ENCODE results near the gene MYOT.
"Not testable (repeated sequence)": the region's sequence is repeated elsewhere in the genome, so short reads cannot be mapped to it uniquely, and the experiment has no call there.

The MYOT gene

DNA sequence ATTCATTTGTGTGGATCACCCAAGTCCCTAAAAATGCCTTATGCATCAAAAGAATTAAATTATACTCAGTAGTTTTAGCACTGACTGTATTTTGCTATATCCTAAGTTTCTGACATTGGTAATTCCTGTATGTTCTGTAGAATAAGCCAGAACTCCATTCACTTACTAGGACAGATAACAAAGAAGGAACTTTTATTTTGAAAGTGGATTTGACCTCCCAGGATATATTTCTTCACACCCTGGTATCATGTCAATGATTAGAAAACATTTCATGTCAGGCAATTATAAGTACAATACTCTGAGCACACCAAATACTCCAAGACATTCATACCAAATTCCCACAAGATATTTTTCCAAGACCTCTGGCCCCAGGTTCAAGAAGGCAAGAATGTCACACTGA is 28.7 kb upstream of the MYOT start:
- no peak for DNase-seq (ENCODE audit: low read depth)
- no peak for TF ChIP-seq MYC (IDR thresholded peaks at IDR 0.05; ENCODE audit: low read depth, low read length)
- TF ChIP-seq, protein P1, sequence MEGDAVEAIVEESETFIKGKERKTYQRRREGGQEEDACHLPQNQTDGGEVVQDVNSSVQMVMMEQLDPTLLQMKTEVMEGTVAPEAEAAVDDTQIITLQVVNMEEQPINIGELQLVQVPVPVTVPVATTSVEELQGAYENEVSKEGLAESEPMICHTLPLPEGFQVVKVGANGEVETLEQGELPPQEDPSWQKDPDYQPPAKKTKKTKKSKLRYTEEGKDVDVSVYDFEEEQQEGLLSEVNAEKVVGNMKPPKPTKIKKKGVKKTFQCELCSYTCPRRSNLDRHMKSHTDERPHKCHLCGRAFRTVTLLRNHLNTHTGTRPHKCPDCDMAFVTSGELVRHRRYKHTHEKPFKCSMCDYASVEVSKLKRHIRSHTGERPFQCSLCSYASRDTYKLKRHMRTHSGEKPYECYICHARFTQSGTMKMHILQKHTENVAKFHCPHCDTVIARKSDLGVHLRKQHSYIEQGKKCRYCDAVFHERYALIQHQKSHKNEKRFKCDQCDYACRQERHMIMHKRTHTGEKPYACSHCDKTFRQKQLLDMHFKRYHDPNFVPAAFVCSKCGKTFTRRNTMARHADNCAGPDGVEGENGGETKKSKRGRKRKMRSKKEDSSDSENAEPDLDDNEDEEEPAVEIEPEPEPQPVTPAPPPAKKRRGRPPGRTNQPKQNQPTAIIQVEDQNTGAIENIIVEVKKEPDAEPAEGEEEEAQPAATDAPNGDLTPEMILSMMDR (IDR thresholded peaks at IDR 0.05; ENCODE audit: low read depth, low read length): no peak
- no peak for TF ChIP-seq POLR2A (IDR thresholded peaks at IDR 0.05; ENCODE audit: extremely low read depth, insufficient read length)
- TF ChIP-seq, protein P2, sequence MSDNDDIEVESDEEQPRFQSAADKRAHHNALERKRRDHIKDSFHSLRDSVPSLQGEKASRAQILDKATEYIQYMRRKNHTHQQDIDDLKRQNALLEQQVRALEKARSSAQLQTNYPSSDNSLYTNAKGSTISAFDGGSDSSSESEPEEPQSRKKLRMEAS (IDR thresholded peaks at IDR 0.05; ENCODE audit: low read depth, low read length): no peak

DNA sequence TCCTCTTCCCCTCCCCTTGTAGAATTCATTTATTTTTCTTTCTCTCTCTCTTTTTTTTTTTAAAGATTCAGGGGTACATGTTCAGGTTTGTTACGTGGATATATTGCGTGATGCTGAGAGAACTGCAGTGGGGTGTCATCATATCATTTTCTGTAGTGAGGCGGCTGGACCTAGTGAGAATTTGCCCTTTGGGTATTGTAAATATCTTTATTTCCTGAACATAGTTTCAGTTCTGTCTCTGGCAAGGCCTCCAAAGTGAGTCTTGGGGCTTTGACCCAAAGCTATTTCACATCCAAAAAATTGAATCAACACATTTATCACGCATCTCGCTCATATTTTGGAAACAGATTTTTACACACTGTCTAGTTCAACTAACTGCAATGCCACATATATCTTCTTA is 25.4 kb upstream of the MYOT start:
- TF ChIP-seq MYC (IDR thresholded peaks at IDR 0.05; ENCODE audit: low read depth, low read length): no peak
- no peak for DNase-seq (ENCODE audit: low read depth)
- no peak overlapping the region for H3K4me3 ChIP-seq (ENCODE audit: low read depth, low read length)

More for the DNA sequence above, 28.7 kb upstream of the MYOT start:
- H3K4me3 ChIP-seq (ENCODE audit: low read depth, low read length): no peak overlapping the region

DNA sequence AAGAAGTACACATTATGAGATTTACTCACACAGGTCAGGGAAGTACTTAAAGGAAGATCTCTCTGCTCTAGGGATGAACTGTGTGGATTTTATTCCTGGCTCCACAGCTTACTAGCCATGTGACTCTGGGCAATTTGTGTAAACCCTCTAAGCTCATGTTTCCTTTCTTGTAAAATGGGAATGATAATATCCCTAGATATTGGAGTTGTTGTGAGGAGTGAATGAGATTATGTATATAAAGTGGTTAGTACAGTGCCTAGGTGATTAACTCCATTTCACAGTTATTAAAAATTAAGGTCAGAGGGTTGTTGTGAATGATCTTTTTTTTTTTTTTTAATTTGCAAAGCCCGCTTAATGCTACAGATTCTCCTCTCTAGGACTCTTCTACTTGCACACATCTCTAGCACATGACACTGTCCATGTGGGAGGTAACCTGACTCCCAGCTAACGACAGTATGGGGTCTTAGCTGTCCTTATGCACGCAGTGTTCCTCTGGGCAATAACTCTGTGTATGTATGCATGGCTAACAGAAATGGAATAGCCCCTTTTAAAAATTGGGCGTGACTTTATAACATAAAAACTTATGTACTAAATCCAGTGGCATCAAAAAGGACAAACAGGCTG is 23.9 kb upstream of the MYOT start:
- TF ChIP-seq, protein P2 (IDR thresholded peaks at IDR 0.05; ENCODE audit: low read depth, low read length): no peak
- TF ChIP-seq MYC (IDR thresholded peaks at IDR 0.05; ENCODE audit: low read depth, low read length) (no peak), POLR2A (IDR thresholded peaks at IDR 0.05; ENCODE audit: extremely low read depth, insufficient read length) (no peak)
- TF ChIP-seq, protein P1 (IDR thresholded peaks at IDR 0.05; ENCODE audit: low read depth, low read length): no peak
- no peak for DNase-seq (ENCODE audit: low read depth)
- H3K4me3 ChIP-seq (ENCODE audit: low read depth, low read length): no peak overlapping the region

DNA sequence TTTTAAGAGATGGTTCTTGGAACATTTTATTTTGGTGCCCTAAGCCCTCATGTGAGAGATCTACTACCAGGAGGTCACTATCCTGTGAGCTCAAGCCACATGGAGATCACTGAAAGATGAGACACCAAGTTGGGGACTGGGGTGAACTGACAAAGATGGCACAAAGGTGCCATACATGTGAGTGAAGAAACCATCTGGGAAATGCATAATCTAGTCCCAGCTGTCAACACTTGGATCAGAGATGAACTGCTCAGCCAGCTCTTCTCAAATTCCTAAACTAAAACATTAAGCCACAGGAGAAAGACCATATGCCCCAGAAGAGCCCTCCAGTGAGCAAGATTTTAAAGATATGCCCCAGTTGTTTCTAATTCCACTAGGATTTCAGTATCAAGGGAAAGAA is 22.2 kb upstream of the MYOT start:
- DNase-seq (ENCODE audit: low read depth): no peak
- H3K4me3 ChIP-seq (ENCODE audit: low read depth, low read length): no peak overlapping the region
- TF ChIP-seq, protein P2 (IDR thresholded peaks at IDR 0.05; ENCODE audit: low read depth, low read length): no peak
- no peak for TF ChIP-seq POLR2A (IDR thresholded peaks at IDR 0.05; ENCODE audit: extremely low read depth, insufficient read length)
- TF ChIP-seq, protein P1 (IDR thresholded peaks at IDR 0.05; ENCODE audit: low read depth, low read length): no peak
- no peak for TF ChIP-seq MYC (IDR thresholded peaks at IDR 0.05; ENCODE audit: low read depth, low read length)

DNA sequence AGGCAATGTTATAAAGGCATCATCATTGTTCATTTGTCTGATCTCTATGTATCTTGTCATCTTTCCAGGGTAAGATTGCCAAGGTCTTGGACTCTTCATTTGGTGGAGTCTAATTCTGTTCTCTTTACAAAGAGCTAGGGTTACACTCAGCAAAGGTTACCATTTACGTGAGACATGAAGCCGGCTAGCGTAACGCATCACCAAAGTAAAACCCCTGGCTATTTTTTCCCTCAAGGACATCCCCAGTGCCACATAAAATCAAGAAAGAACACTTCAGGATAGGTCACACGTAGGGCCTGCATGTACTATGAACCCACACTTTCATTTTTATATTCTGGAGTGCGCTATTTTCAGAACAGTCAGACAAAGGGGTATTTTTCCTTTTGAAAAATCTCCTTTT is 20.0 kb upstream of the MYOT start:
- no peak for TF ChIP-seq POLR2A (IDR thresholded peaks at IDR 0.05; ENCODE audit: extremely low read depth, insufficient read length)
- TF ChIP-seq, protein P2 (IDR thresholded peaks at IDR 0.05; ENCODE audit: low read depth, low read length): no peak
- no peak overlapping the region for H3K4me3 ChIP-seq (ENCODE audit: low read depth, low read length)
- DNase-seq (ENCODE audit: low read depth): no peak

DNA sequence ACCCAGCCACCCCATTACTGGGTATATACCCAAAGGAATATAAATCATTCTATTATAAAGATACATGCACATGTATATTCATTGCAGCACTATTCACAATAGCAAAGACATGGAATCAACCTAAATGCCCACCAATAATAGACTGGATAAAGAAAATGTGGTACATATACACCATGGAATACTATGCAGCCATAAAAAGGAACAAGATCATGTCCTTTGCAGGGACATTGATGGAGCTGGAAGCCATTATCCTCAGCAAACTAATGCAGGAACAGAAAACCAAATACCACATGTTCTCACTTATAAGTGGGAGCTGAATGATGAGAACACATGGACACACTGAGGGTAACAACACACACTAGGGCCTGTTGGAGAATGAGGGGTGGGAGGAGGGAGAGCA is 14.5 kb upstream of the MYOT start:
- not testable (repeated sequence) for DNase-seq (ENCODE audit: low read depth); H3K4me3 ChIP-seq (ENCODE audit: low read depth, low read length)

DNA sequence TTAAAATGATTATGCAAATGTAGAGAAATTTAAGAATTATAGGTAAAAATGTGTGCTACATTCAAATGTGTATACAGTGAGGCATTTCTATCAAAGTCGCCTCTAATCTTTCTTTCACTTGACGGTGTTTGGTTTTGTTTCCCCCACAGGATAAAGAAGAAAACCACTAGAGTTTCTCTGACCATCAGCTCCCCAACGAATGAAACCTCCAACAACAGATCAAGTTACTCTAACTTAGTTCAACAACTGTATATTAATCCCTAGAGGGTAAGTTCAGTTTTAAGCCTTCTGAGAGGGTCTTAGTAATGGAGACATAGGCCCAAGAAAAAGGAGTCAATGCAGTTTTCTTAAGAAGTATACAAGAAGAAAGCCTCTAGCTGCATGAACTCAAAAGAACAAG is 11.5 kb upstream of the MYOT start:
- no peak for TF ChIP-seq POLR2A (IDR thresholded peaks at IDR 0.05; ENCODE audit: extremely low read depth, insufficient read length)
- no peak for TF ChIP-seq MYC (IDR thresholded peaks at IDR 0.05; ENCODE audit: low read depth, low read length)
- TF ChIP-seq, protein P1 (IDR thresholded peaks at IDR 0.05; ENCODE audit: low read depth, low read length): no peak
- TF ChIP-seq, protein P2 (IDR thresholded peaks at IDR 0.05; ENCODE audit: low read depth, low read length): no peak
- H3K4me3 ChIP-seq (ENCODE audit: low read depth, low read length): no peak overlapping the region
- no peak for DNase-seq (ENCODE audit: low read depth)

Measured in NB4 (cell line).